ENCODE data around the gene DRC3. TPM values are rescaled to one million over a fixed set of nuclear protein-coding genes. Genes with fewer than 3 reads are reported as not detected.

DRC3 gene
- polyA plus RNA-seq, 1 donor (not counting 4 experiments of a cell fraction or from before 2014, with no cell fraction given) = 0.69 TPM

GRCh38 chr17:17944242-17944641 lies 28.4 kb upstream of the DRC3 start:
- peaks cover 65% of the 10 kb centered on the region for H3K79me2 ChIP-seq (ENCODE audit: control insufficient read depth, insufficient read depth, low read length)
- peaks cover 51% of the 10 kb centered on the region for H3K4me1 ChIP-seq (ENCODE audit: control insufficient read depth, extremely low read depth, insufficient read depth, low read length)
- dilution Hi-C loops (cut with MboI; ENCODE audit: extremely low pct_ligation_motif_present, low sequenced_read_pairs) = no loop called here
- no peak overlapping the region for H3K4me3 ChIP-seq (ENCODE audit: control insufficient read depth in 2 of 3, extremely low read depth in 1 of 3, insufficient read depth in 2 of 3, low read depth in 1 of 3, low read length in 3 of 3)
- no peaks in the 10 kb centered on the region for H4K20me1 ChIP-seq (ENCODE audit: control insufficient read depth, extremely low read depth, insufficient read depth, low read length)
- H3K9me3 ChIP-seq (ENCODE audit: control insufficient read depth, low read depth, low read length) = no peaks in the 10 kb centered on the region
- no peaks in the 10 kb centered on the region for H3K9me1 ChIP-seq (ENCODE audit: control insufficient read depth, extremely low read depth, insufficient read depth, low read length)
- H3K9ac ChIP-seq (ENCODE audit: control insufficient read depth, extremely low read depth, insufficient read depth, low read length) = no peak overlapping the region
- no peak overlapping the region for H3K27ac ChIP-seq (ENCODE audit: control insufficient read depth, insufficient read depth, low read length)
- H3K27me3 ChIP-seq (ENCODE audit: control insufficient read depth, extremely low read depth, insufficient read depth, low read length) = no peaks in the 10 kb centered on the region
- FAIRE-seq (no peak), DNase-seq (ENCODE audit: low read depth, low spot score) (no peak)
- no peak overlapping the region for H3K4me2 ChIP-seq (ENCODE audit: control insufficient read depth, extremely low read depth, insufficient read depth, low read depth, low read length)
- H3K36me3 ChIP-seq (ENCODE audit: control insufficient read depth in 2 of 2, extremely low read depth in 1 of 2, insufficient read depth in 2 of 2, low read length in 2 of 2) = no peaks in the 10 kb centered on the region
- H2AFZ ChIP-seq (ENCODE audit: control insufficient read depth, low read length) = no peak overlapping the region
- no peak for TF ChIP-seq EZH2 (IDR thresholded peaks at IDR 0.05; ENCODE audit: low read length)
- TF ChIP-seq, protein P1, sequence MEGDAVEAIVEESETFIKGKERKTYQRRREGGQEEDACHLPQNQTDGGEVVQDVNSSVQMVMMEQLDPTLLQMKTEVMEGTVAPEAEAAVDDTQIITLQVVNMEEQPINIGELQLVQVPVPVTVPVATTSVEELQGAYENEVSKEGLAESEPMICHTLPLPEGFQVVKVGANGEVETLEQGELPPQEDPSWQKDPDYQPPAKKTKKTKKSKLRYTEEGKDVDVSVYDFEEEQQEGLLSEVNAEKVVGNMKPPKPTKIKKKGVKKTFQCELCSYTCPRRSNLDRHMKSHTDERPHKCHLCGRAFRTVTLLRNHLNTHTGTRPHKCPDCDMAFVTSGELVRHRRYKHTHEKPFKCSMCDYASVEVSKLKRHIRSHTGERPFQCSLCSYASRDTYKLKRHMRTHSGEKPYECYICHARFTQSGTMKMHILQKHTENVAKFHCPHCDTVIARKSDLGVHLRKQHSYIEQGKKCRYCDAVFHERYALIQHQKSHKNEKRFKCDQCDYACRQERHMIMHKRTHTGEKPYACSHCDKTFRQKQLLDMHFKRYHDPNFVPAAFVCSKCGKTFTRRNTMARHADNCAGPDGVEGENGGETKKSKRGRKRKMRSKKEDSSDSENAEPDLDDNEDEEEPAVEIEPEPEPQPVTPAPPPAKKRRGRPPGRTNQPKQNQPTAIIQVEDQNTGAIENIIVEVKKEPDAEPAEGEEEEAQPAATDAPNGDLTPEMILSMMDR (optimal IDR thresholded peaks at IDR 0.05 in 1 of 3, IDR thresholded peaks at IDR 0.05 in 1 of 3, conservative IDR thresholded peaks at IDR 0.05 in 1 of 3; ENCODE audit: extremely low read depth in 1 of 3, insufficient read depth in 2 of 3, low read length in 3 of 3) = no peak

GRCh38 chr17:17944743-17945142 lies 27.9 kb upstream of the DRC3 start:
- H3K79me2 ChIP-seq (ENCODE audit: control insufficient read depth, insufficient read depth, low read length) = peaks cover 67% of the 10 kb centered on the region
- no peak overlapping the region for H2AFZ ChIP-seq (ENCODE audit: control insufficient read depth, low read length)
- H3K4me1 ChIP-seq (ENCODE audit: control insufficient read depth, extremely low read depth, insufficient read depth, low read length) = peaks cover 48% of the 10 kb centered on the region
- H3K36me3 ChIP-seq (ENCODE audit: control insufficient read depth in 2 of 2, extremely low read depth in 1 of 2, insufficient read depth in 2 of 2, low read length in 2 of 2) = no peaks in the 10 kb centered on the region
- no peaks in the 10 kb centered on the region for H4K20me1 ChIP-seq (ENCODE audit: control insufficient read depth, extremely low read depth, insufficient read depth, low read length)
- DNase-seq (ENCODE audit: low read depth, low spot score) = no peak
- H3K4me2 ChIP-seq (ENCODE audit: control insufficient read depth, extremely low read depth, insufficient read depth, low read depth, low read length) = no peak overlapping the region
- dilution Hi-C loops (cut with MboI; ENCODE audit: extremely low pct_ligation_motif_present, low sequenced_read_pairs) = no loop called here
- no peak for FAIRE-seq
- no peak for TF ChIP-seq EZH2 (IDR thresholded peaks at IDR 0.05; ENCODE audit: low read length)
- TF ChIP-seq, protein P1 (optimal IDR thresholded peaks at IDR 0.05 in 1 of 3, IDR thresholded peaks at IDR 0.05 in 1 of 3, conservative IDR thresholded peaks at IDR 0.05 in 1 of 3; ENCODE audit: extremely low read depth in 1 of 3, insufficient read depth in 2 of 3, low read length in 3 of 3) = no peak
- H3K9ac ChIP-seq (ENCODE audit: control insufficient read depth, extremely low read depth, insufficient read depth, low read length) = no peak overlapping the region
- no peaks in the 10 kb centered on the region for H3K9me3 ChIP-seq (ENCODE audit: control insufficient read depth, low read depth, low read length)
- H3K4me3 ChIP-seq (ENCODE audit: control insufficient read depth in 2 of 3, extremely low read depth in 1 of 3, insufficient read depth in 2 of 3, low read depth in 1 of 3, low read length in 3 of 3) = no peak overlapping the region
- H3K27me3 ChIP-seq (ENCODE audit: control insufficient read depth, extremely low read depth, insufficient read depth, low read length) = no peaks in the 10 kb centered on the region
- H3K27ac ChIP-seq (ENCODE audit: control insufficient read depth, insufficient read depth, low read length) = no peak overlapping the region
- H3K9me1 ChIP-seq (ENCODE audit: control insufficient read depth, extremely low read depth, insufficient read depth, low read length) = no peaks in the 10 kb centered on the region
